IPS DF 19.7 (cell line): ENCODE measurements around the gene PLEKHG4B.
"Not testable (repeated sequence)": the region's sequence is repeated elsewhere in the genome, so short reads cannot be mapped to it uniquely, and the experiment has no call there.

Experiments used
- DNase-seq: peaks from one replicate; pipeline ENCODE4 v3.0.0-alpha.2; 2013; ENCODE audit warnings: low read depth, low spot score

PLEKHG4B gene

DNA sequence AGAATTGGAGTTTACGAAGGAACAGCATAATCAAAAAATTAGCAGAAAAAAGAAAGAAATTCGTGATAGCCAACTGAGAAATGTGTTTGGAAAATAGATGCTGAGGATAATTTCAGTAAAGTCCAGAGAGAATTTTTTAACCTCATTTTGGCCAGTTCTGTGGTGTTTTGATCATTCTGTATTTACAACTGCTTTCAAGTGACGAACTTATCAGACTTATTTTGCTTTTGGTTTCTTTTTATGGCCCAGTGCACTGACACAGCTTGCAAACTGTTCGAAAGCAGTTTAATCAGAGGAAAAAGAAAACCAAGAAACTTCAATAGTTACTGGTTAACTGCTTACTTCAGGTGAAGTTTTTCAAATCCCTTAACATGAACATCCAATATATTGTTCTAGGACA lies 128.0 kb downstream of the PLEKHG4B start:
- no peak for DNase-seq

DNA sequence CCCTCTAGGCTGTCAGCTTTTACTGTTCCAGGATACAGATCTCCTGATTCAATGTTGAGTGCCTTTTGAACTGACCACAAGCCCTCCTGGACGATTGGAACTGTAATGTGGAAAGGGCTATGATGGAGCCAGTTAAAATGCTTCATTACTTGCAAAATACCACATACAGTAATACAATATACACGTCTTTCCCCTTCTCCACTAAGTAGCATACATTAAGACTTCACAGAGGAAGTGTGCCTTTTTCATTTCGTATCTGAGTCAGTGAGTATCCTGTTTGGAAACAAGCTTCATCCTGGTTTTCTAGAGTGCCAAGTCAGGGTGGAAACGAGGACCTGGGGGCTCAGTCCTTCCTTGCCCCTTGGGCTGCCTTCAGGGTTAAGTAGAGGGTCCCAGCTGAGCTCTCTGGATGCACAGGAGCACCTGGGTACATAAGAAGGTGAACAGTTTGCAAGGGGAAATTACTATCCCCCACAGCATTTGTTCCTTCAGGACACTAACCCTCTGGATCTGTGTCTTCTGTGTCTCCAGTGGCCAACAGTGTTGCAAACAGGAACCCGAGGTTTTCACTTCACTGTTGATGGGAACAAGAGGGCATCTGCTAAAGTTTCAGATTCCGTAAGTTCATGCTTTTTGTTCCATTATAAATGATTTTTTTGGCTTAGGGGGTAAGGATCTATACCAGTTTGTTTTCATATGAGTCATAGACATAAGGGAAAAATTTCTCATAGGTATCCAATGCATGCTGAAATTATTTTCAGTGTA lies 131.2 kb downstream of the PLEKHG4B start:
- not testable (repeated sequence) for DNase-seq

DNA sequence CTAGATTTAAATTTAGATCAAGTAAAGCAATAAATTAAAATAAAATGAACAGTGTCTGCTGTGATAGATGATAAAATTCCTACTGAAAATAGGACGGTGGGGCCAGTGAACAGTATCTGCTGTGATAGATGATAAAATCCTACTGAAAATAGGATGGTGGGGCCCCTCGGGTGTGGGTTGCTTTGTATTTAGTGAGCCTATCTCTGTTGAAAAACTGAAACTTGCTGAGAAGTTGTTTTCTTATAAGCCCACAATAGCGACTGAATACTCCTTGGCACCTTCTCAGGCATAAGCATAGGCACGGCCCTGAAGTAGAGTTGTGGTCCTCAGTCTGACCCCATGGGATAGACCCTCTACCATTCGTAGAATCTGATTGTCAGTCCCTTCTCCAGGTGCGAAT lies 131.8 kb downstream of the PLEKHG4B start:
- DNase-seq, result no peak

DNA sequence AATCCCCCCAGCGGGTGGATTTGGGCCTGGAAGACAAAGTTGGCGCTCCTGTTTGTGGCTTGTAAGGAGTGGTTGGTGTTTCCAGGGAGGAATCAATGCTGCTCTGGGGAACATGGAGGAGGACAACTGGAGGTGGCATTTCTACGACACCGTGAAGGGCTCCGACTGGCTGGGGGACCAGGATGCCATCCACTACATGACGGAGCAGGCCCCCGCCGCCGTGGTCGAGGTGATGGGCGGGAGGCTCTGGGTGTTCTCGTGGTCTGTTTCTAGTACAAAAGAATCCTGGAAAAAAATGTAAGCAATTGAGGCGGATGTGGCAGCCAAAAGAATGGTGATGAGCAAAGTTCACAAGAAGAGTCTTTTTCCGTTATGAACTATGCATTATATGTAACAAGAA lies 133.4 kb downstream of the PLEKHG4B start:
- no peak for DNase-seq

DNA sequence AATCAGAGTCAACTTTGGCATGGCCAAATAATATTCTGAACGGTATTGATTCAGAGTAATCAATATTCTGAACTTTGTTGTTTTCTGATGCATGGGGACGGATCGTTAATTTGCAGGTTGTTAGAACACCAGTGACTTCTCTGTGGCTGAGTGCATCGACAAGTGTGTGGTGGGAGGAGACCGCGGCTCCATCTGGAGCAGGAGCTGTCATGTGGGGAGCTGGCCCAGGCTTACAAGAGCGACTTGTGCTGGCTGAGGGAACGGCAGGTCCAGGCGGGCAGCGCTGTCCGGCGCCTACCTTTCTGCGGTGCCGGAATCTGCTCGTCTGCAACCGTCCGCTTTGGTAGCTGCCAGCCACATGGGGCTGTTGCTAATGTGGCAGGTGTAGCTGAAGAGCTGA lies 135.4 kb downstream of the PLEKHG4B start:
- not testable (repeated sequence) for DNase-seq

DNA sequence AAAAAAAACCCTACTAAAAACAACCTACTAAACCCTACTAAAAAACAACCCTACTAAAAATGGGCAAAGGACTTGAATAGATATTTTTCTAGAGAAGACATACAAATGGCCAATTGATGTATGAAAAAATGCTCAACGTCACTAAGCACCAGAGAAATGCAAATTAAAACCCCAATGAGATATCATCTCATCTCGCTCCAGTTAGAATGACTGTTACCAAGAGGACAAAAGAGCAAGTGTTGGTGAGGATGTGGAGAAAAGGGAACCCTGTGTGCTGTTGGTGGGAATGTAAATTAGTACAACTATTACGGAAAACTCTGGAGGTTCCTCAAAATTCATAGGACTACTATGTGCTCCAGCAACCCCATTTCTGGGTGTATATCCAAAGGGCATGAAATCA lies 136.9 kb downstream of the PLEKHG4B start:
- no peak for DNase-seq

DNA sequence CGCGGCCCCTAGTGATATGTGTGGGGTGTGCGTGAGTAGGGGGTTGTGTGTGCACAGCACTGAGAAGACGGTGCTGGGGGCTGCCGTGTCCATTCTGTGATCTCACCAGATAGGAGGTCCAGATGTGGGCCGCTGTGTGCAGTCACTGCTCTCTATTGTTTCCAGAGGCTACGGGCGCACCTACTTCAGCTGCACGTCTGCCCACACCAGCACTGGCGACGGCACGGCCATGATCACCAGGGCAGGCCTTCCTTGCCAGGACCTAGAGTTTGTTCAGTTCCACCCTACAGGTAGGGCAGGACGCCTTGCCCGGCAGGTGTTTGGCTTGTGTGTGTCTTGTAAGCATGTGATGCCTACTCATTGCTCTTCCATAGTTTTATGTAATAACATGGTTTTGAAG lies 138.7 kb downstream of the PLEKHG4B start:
- DNase-seq, result no peak

DNA sequence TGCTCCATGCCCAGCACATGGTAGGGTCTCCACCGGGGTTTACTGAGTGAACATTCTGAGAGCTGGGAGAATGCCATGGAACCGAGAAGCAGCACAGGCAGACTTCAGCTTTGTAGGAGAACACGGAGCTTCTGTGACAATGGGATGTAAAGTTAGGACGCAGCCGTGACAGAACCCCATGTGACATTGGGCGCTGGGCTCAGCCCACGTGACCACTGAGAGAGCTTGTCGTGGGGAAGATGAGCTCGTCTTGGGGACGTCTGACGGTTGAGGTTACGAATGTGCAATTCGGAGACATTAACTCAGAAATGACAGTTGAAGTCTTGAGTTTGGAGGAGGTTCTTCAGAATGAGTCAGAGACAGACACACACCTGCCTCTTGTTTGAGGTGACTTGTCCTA lies 139.7 kb downstream of the PLEKHG4B start:
- DNase-seq, result no peak

DNA sequence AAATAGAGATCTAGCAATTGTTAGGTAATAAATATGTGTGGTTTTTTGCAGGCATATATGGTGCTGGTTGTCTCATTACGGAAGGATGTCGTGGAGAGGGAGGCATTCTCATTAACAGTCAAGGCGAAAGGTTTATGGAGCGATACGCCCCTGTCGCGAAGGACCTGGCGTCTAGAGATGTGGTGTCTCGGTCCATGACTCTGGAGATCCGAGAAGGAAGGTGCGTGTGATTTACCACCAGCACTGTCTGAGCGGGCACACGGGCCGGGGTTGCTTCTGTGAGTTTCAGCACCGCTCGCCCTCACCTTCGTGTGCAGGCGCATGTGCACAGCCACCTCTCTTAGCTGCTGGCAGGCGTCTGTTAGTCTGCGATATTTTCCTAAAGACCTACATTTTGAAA lies 141.5 kb downstream of the PLEKHG4B start:
- not testable (repeated sequence) for DNase-seq

DNA sequence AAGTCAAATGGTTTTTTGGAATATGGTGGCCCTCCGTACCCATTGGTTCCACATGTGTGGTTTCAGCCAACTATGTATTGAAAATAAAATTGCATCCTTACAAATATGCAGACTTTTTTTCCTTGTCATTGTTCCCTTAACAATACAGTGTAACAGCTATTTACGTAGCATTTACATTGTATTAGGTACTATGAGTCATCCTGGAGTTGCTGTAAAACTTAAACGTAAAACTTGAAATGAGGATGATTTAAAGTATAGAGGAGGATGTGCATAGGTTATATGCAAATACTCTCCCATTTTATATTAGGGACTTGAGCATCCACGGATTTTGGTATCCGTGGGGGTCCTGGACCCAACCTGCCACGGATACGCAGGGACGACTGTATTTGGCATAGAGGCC lies 142.5 kb downstream of the PLEKHG4B start:
- DNase-seq, result no peak

DNA sequence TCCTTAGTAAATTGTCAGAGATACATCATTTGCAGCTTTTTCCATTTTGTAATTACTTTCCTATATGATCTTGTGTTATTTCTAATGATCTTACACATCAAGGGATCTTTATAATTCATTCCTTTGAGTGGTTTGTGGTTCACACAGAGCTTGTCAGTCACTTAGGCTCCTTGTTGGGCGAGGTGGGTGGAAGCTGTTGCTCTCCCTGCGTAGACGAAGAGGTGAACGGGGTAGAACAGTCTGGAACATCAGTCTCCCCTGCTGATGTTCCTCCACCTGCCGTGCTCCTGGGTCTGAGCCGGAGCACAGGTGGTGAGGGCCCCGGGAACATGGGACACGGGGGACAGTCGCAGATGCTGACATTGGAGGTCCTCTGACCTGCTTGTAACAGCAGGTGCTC lies 143.6 kb downstream of the PLEKHG4B start:
- not testable (repeated sequence) for DNase-seq

DNA sequence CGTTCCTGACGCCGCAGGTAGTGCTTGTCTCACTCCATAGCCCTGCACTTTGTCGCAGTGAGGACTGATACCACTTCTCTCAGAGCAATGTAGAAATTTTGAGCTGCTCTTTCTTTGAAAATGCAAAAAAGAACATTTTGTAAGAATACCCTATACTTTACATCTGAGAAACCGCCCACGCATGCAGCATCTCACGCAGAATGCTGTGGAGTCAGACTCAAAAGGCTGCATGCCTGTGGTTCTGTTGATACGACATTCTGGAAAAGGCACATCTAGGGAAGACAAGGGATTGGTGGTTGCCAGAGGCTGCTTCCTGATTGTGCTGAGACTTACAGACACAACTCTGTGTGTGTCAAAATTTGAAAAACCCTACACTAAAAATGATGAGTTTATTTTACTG lies 146.0 kb downstream of the PLEKHG4B start:
- not testable (repeated sequence) for DNase-seq
